HEK293 (cell line): ENCODE data around the gene CCNL1.

ENCODE experiments used
- CTCF ChIA-PET: fragments of 350-600 bp; formaldehyde crosslinking; extraction: SDS; loops from one replicate; lab custom pipeline; 2021; ENCODE audit warnings: antibody characterized with exemption; lab: Yijun Ruan, JAX
- POLR2A ChIA-PET: fragments of 300-600 bp; formaldehyde crosslinking; extraction: SDS; loops from one replicate; lab custom pipeline; 2020; ENCODE audit warnings: antibody characterized with exemption, inconsistent platforms; lab: Yijun Ruan, JAX
- H3K27ac ChIP-seq: fragments of 200-500 bp; sonication (Bioruptor generic); 2 replicates; pipeline ENCODE4 v1.5.1; 2014; ENCODE audit warnings: low read depth, low read length, control low read depth, inconsistent platforms; ENCODE audit errors: extremely low read depth
- H3K36me3 ChIP-seq, 2 experiments: fragments of 200-500 bp in 1 of 2; sonication (Bioruptor generic) in 1 of 2; 1 replicate in 1 of 2; 2 replicates in 1 of 2; pipeline ENCODE4 v1.5.1; 2014 to 2017; ENCODE audit warnings: inconsistent platforms in 2 of 2, low read length in 2 of 2; ENCODE audit not compliant: control insufficient read depth in 2 of 2, insufficient read depth in 1 of 2
- H3K4me1 ChIP-seq: fragments of 200-500 bp; sonication (Bioruptor generic); 2 replicates; pipeline ENCODE4 v1.5.1; 2014; ENCODE audit warnings: mild to moderate bottlenecking, low read length, inconsistent platforms; ENCODE audit not compliant: control insufficient read depth, insufficient read depth
- H3K4me3 ChIP-seq: 2 replicates; pipeline ENCODE4 v1.5.1; 2011; ENCODE audit warnings: low read depth, mild to moderate bottlenecking, control low read depth, low read length, moderate library complexity
- H3K9me3 ChIP-seq: fragments of 200-500 bp; sonication (Bioruptor generic); 2 replicates; pipeline ENCODE4 v1.5.1; 2014; ENCODE audit warnings: low read depth, low read length, inconsistent platforms; ENCODE audit not compliant: control insufficient read depth, insufficient read depth
- HOXC10 ChIP-seq: sonication (generic); formaldehyde crosslinking; IDR thresholded peaks from 2 replicates; pipeline ENCODE4 v1.8.1; 2023; ENCODE audit warnings: mild to moderate bottlenecking, missing genetic modification reagents
- MYNN ChIP-seq: fragments of 450-650 bp; formaldehyde crosslinking; IDR thresholded peaks from 2 replicates; pipeline ENCODE4 v1.5.1; 2016; ENCODE audit warnings: missing biosample characterization, missing genetic modification characterization, borderline replicate concordance
- PBX3 ChIP-seq: sonication (generic); formaldehyde crosslinking; IDR thresholded peaks from 2 replicates; pipeline ENCODE4 v1.8.1; 2022; ENCODE audit warnings: mild to moderate bottlenecking, moderate library complexity, missing genetic modification reagents
- PRDM1 ChIP-seq: fragments of 450-650 bp; formaldehyde crosslinking; IDR thresholded peaks from 2 replicates; pipeline ENCODE4; 2016; ENCODE audit warnings: missing biosample characterization, missing genetic modification characterization
- REST ChIP-seq: fragments of 450-650 bp; formaldehyde crosslinking; IDR thresholded peaks from 2 replicates; pipeline ENCODE4 v1.5.1; 2016; ENCODE audit warnings: missing biosample characterization, missing genetic modification characterization
- ZEB2 ChIP-seq: fragments of 450-650 bp; formaldehyde crosslinking; IDR thresholded peaks from 2 replicates; pipeline ENCODE4 v1.5.1; 2016; ENCODE audit warnings: missing biosample characterization, missing genetic modification characterization
- ZFHX2 ChIP-seq: fragments of 450-650 bp; formaldehyde crosslinking; conservative IDR thresholded peaks from 2 replicates; pipeline ENCODE4 v1.5.1; 2016; ENCODE audit warnings: missing biosample characterization, missing genetic modification characterization
- ZFP3 ChIP-seq: fragments of 450-650 bp; formaldehyde crosslinking; IDR thresholded peaks from 2 replicates; pipeline ENCODE4 v1.5.1; 2016; ENCODE audit warnings: low read depth, missing biosample characterization, missing genetic modification characterization
- ZFP37 ChIP-seq: fragments of 450-650 bp; formaldehyde crosslinking; IDR thresholded peaks from 2 replicates; pipeline ENCODE4 v1.5.1; 2016; ENCODE audit warnings: missing biosample characterization, missing genetic modification characterization
- ZNF112 ChIP-seq: fragments of 450-650 bp; formaldehyde crosslinking; IDR thresholded peaks from 2 replicates; pipeline ENCODE4 v1.5.0; 2017; ENCODE audit warnings: missing biosample characterization, missing genetic modification characterization
- ZNF211 ChIP-seq: fragments of 450-650 bp; formaldehyde crosslinking; IDR thresholded peaks from 2 replicates; pipeline ENCODE4 v1.5.1; 2016; ENCODE audit warnings: low read depth, missing biosample characterization, missing genetic modification characterization
- ZNF239 ChIP-seq: fragments of 450-650 bp; formaldehyde crosslinking; IDR thresholded peaks from 2 replicates; pipeline ENCODE4 v1.5.1; 2016; ENCODE audit warnings: missing biosample characterization, missing genetic modification characterization
- ZNF274 ChIP-seq, 2 experiments: fragments of 200-500 bp in 1 of 2; fragments of 450-650 bp in 1 of 2; sonication (Bioruptor generic) in 1 of 2; formaldehyde crosslinking in 1 of 2; IDR thresholded peaks; 2 replicates each; pipeline versions ENCODE4 v1.5.1 to v1.6.1; 2014 to 2016; ENCODE audit warnings: borderline replicate concordance in 1 of 2, inconsistent platforms in 1 of 2, low read length in 1 of 2, missing biosample characterization in 1 of 2, missing genetic modification characterization in 1 of 2
- ZNF302 ChIP-seq: fragments of 450-650 bp; formaldehyde crosslinking; IDR thresholded peaks from 2 replicates; pipeline ENCODE4 v1.5.1; 2016; ENCODE audit warnings: missing biosample characterization, missing genetic modification characterization, low read depth
- ZNF501 ChIP-seq: fragments of 450-650 bp; formaldehyde crosslinking; IDR thresholded peaks from 2 replicates; pipeline ENCODE4 v1.5.1; 2016; ENCODE audit warnings: missing biosample characterization, missing genetic modification characterization
- ZNF624 ChIP-seq: fragments of 450-650 bp; formaldehyde crosslinking; IDR thresholded peaks from 2 replicates; pipeline ENCODE4 v1.5.1; 2017; ENCODE audit warnings: missing biosample characterization, missing genetic modification characterization
- ZNF645 ChIP-seq: fragments of 450-650 bp; formaldehyde crosslinking; IDR thresholded peaks from 2 replicates; pipeline ENCODE4; 2016; ENCODE audit warnings: missing biosample characterization, missing genetic modification characterization
- ZNF664 ChIP-seq: fragments of 450-650 bp; formaldehyde crosslinking; IDR thresholded peaks from 2 replicates; pipeline ENCODE4 v1.5.1; 2016; ENCODE audit warnings: missing biosample characterization, missing genetic modification characterization
- ZNF776 ChIP-seq: fragments of 450-650 bp; formaldehyde crosslinking; IDR thresholded peaks from 2 replicates; pipeline ENCODE4 v1.5.0; 2017; ENCODE audit warnings: missing biosample characterization, missing genetic modification characterization, borderline replicate concordance
- ZNF777 ChIP-seq: fragments of 450-650 bp; formaldehyde crosslinking; IDR thresholded peaks from 2 replicates; pipeline ENCODE4 v1.5.1; 2017; ENCODE audit warnings: missing biosample characterization, missing genetic modification characterization, borderline replicate concordance
- ZNF785 ChIP-seq: fragments of 450-650 bp; formaldehyde crosslinking; IDR thresholded peaks from 2 replicates; pipeline ENCODE4 v1.5.1; 2016; ENCODE audit warnings: missing biosample characterization, missing genetic modification characterization
- ZSCAN23 ChIP-seq: fragments of 450-650 bp; formaldehyde crosslinking; IDR thresholded peaks from 2 replicates; pipeline ENCODE4 v1.5.1; 2016; ENCODE audit warnings: missing biosample characterization, missing genetic modification characterization

The CCNL1 gene

GRCh38 chr3:157142315-157142714 is 17.6 kb downstream of the CCNL1 start:
- CTCF ChIA-PET, result no interaction called here
- Histone ChIP-seq H3K36me3 (peaks cover 10 to 42% of the 10 kb centered on the region in 2 experiments), H3K4me3 (no peak overlapping the region), H3K27ac (no peak overlapping the region), H3K9me3 (no peaks in the 10 kb centered on the region), H3K4me1 (0 out of 2 replicates have a peak, but pooled peaks cover under 1% of the 10 kb centered on the region)
- TF ChIP-seq ZNF112 (no peak), MYNN (tag by site-specific recombination) (no peak), HOXC10 (CRISPR knock-in tag) (no peak), ZFP3 (tag by site-specific recombination) (no peak), PRDM1 (tag by site-specific recombination) (0 out of 2 replicates have a peak, but pooled peaks have one; percentile 14), PBX3 (CRISPR knock-in tag) (no peak), ZEB2 (tag by site-specific recombination) (0 out of 2 replicates have a peak, but pooled peaks have one; percentile 17), ZNF776 (no peak)
- POLR2A ChIA-PET, result no interaction called here

GRCh38 chr3:157139938-157140534 is 19.9 kb downstream of the CCNL1 start:
- Histone ChIP-seq H3K27ac (no peak overlapping the region), H3K36me3 (peaks cover under 1 to 20% of the 10 kb centered on the region in 2 experiments; a peak in 2 of 3 replicates), H3K4me3 (no peak overlapping the region), H3K9me3 (no peaks in the 10 kb centered on the region), H3K4me1 (0 out of 2 replicates have a peak, but pooled peaks cover 2% of the 10 kb centered on the region)
- ChIA-PET CTCF (interaction anchor here (0.6 to 1.0 kb wide), 5 partner anchors 17 to 1748 kb away, joined by 3 to 7 read pairs (median 3); no protein-coding TSS in a partner anchor), POLR2A (no interaction called here)
- TF ChIP-seq ZNF624 (no peak), ZNF777 (no peak), ZNF664 (no peak), ZNF785 (tag by site-specific recombination) (no peak), ZSCAN23 (tag by site-specific recombination) (no peak), ZFHX2 (tag by site-specific recombination) (no peak), ZNF302 (no peak), REST (tag by site-specific recombination) (no peak), ZNF211 (tag by site-specific recombination) (no peak), ZFP37 (tag by site-specific recombination) (no peak), ZNF239 (tag by site-specific recombination) (no peak), ZNF645 (tag by site-specific recombination) (no peak), ZNF501 (no peak), ZNF274 (IDR thresholded peaks at IDR 0.05; ENCODE audit: low read length) (no peak), ZNF274 (tag by site-specific recombination; IDR thresholded peaks at IDR 0.05; ENCODE audit: borderline replicate concordance) (no peak)
